Pons (tissue), 1 donor: ENCODE measurements around the gene NFIA.
A peak's percentile ranks its signal among the peaks of the same experiment; 100 is the strongest.
"Not testable (repeated sequence)": the region's sequence is repeated elsewhere in the genome, so short reads cannot be mapped to it uniquely, and the experiment has no call there.

Experiments
- DNase-seq: peaks from one replicate; pipeline ENCODE4 v3.0.0-alpha.2; 2016; ENCODE audit warnings: low spot score

NFIA gene

GRCh38 chr1:61271412-61271789 is 189.0 kb downstream of the NFIA start:
- DNase-seq, result no peak

GRCh38 chr1:61273167-61273705 is 190.9 kb downstream of the NFIA start:
- no peak for DNase-seq

GRCh38 chr1:61273861-61274260 is 191.5 kb downstream of the NFIA start:
- no peak for DNase-seq

GRCh38 chr1:61274939-61275338 is 192.6 kb downstream of the NFIA start:
- DNase-seq, result no peak

- no peak for DNase-seq
Measured at GRCh38 chr1:61276246-61276645, 193.9 kb downstream of the NFIA start.

- DNase-seq, result no peak
Measured at GRCh38 chr1:61277121-61277690, 194.8 kb downstream of the NFIA start.

- not testable (repeated sequence) for DNase-seq
Measured at GRCh38 chr1:61278503-61278902, 196.1 kb downstream of the NFIA start.

GRCh38 chr1:61278966-61279365 is 196.6 kb downstream of the NFIA start:
- DNase-seq, result no peak

- DNase-seq, result no peak
Measured at GRCh38 chr1:61279570-61279969, 197.2 kb downstream of the NFIA start.

- no peak for DNase-seq
Measured at GRCh38 chr1:61280452-61280851, 198.1 kb downstream of the NFIA start.

- DNase-seq, result no peak
Measured at GRCh38 chr1:61282387-61282786, 200.0 kb downstream of the NFIA start.

- DNase-seq, result no peak
Measured at GRCh38 chr1:61284248-61284854, 202.0 kb downstream of the NFIA start.

GRCh38 chr1:61284936-61285335 is 202.6 kb downstream of the NFIA start:
- no peak for DNase-seq

- no peak for DNase-seq
Measured at GRCh38 chr1:61285371-61285885, 203.1 kb downstream of the NFIA start.

- peak; percentile 89 for DNase-seq
Measured at GRCh38 chr1:61287014-61287413, 204.7 kb downstream of the NFIA start.

- no peak for DNase-seq
Measured at GRCh38 chr1:61287734-61288133, 205.4 kb downstream of the NFIA start.

- DNase-seq, result no peak
Measured at GRCh38 chr1:61289232-61290098, 207.1 kb downstream of the NFIA start.

GRCh38 chr1:61290525-61290924 is 208.2 kb downstream of the NFIA start:
- no peak for DNase-seq

GRCh38 chr1:61293197-61293596 is 210.8 kb downstream of the NFIA start:
- DNase-seq, result no peak

GRCh38 chr1:61293986-61294504 is 211.7 kb downstream of the NFIA start:
- no peak for DNase-seq

- no peak for DNase-seq
Measured at GRCh38 chr1:61294930-61295329, 212.6 kb downstream of the NFIA start.

GRCh38 chr1:61295818-61296537 is 213.6 kb downstream of the NFIA start:
- no peak for DNase-seq
